DOHH2 (cell line): ENCODE data around the gene BCAR3.

Experiments
- H3F3A ChIP-seq: fragments of 200-600 bp; sonication (generic), shearing (Covaris generic); 2 replicates; pipeline ENCODE4 v1.6.0; 2016; ENCODE audit warnings: antibody characterized with exemption, mild to moderate bottlenecking; ENCODE audit not compliant: control insufficient read depth, insufficient read depth
- H3K27ac ChIP-seq: fragments of 200-600 bp; sonication (generic); 2 replicates; pipeline ENCODE4 v1.5.1; 2014; ENCODE audit warnings: low read depth, mild to moderate bottlenecking, low read length, moderate library complexity
- H3K27me3 ChIP-seq: fragments of 200-600 bp; sonication (generic); 2 replicates; pipeline ENCODE4 v1.6.1; 2014; ENCODE audit warnings: mild to moderate bottlenecking, low read length, mixed read lengths; ENCODE audit not compliant: control insufficient read depth
- H3K36me3 ChIP-seq: fragments of 200-600 bp; sonication (generic); 2 replicates; pipeline ENCODE4 v1.6.1; 2014; ENCODE audit warnings: mild to moderate bottlenecking, low read length, moderate library complexity, mixed read lengths; ENCODE audit not compliant: control insufficient read depth
- H3K4me1 ChIP-seq: fragments of 200-600 bp; sonication (generic); 2 replicates; pipeline ENCODE4 v1.6.1; 2014; ENCODE audit warnings: mild to moderate bottlenecking, low read length, mixed read lengths; ENCODE audit not compliant: control insufficient read depth
- H3K4me2 ChIP-seq: fragments of 200-600 bp; sonication (generic); 2 replicates; pipeline ENCODE4 v1.6.0; 2014; ENCODE audit warnings: mild to moderate bottlenecking, low read length, moderate library complexity
- H3K4me3 ChIP-seq: fragments of 200-600 bp; sonication (generic); 2 replicates; pipeline ENCODE4 v1.5.1; 2014; ENCODE audit warnings: mild to moderate bottlenecking, low read length, mixed read lengths
- H3K79me2 ChIP-seq: fragments of 200-600 bp; sonication (generic); 2 replicates; pipeline ENCODE4 v1.6.1; 2014; ENCODE audit warnings: mild to moderate bottlenecking, low read length, mixed read lengths; ENCODE audit not compliant: control insufficient read depth
- H3K9me2 ChIP-seq: fragments of 200-600 bp; sonication (generic); replicated peaks from 2 replicates; pipeline ENCODE4 v1.6.1; 2014; ENCODE audit warnings: mild to moderate bottlenecking, low read length, mixed read lengths; ENCODE audit not compliant: control insufficient read depth
- H3K9me3 ChIP-seq: fragments of 200-600 bp; sonication (generic); 2 replicates; pipeline ENCODE4 v1.6.1; 2014; ENCODE audit warnings: antibody characterized with exemption, low read length, mixed read lengths; ENCODE audit not compliant: control insufficient read depth, insufficient read depth
- H4K20me1 ChIP-seq: fragments of 200-600 bp; sonication (generic); 2 replicates; pipeline ENCODE4 v1.6.0; 2014; ENCODE audit warnings: low read depth, mild to moderate bottlenecking, antibody characterized with exemption, low read length, moderate library complexity; ENCODE audit not compliant: control insufficient read depth, insufficient read depth
- EZH2phosphoT487 ChIP-seq: fragments of 200-600 bp; sonication (generic); IDR thresholded peaks from 2 replicates; pipeline ENCODE4 v1.6.1; 2017; ENCODE audit warnings: borderline replicate concordance, mild to moderate bottlenecking, antibody characterized with exemption, low read length, moderate library complexity, mixed read lengths
- TF ChIP-seq, protein P1 (sequence below): fragments of 200-600 bp; sonication (generic); IDR thresholded peaks from one replicate; pipeline ENCODE4 v1.5.1; 2014; ENCODE audit warnings: antibody characterized with exemption, mild to moderate bottlenecking, low read depth, low read length; ENCODE audit not compliant: poor library complexity, severe bottlenecking

Gene BCAR3

DNA sequence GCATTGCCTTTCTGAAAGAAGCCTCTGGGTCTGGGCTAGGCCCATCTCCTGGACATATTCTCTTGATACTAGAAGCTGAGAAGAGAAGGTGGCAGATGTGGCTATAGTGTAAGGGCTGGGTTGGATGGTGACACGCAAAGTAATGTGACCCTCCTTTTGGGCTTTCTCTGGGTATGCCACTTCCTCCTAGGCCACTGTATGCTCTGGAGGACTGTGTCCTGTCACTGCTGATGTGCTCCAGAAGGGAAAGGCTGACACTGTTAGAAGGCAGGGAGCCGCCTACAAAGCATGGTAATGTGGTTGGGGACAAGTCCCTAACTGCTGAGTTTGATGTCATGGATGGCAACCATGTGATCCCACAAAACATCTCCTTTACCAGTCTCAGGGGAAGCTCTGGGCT, 112.1 kb downstream of the BCAR3 start:
- H3K36me3 ChIP-seq, result peaks cover 92% of the 10 kb centered on the region
- no peak overlapping the region for H3K4me2 ChIP-seq
- no peaks in the 10 kb centered on the region for H3K9me3 ChIP-seq
- no peaks in the 10 kb centered on the region for H3K9me2 ChIP-seq
- no peak overlapping the region for H3K27ac ChIP-seq
- H3K4me1 ChIP-seq, result no peaks in the 10 kb centered on the region
- no peaks in the 10 kb centered on the region for H3K27me3 ChIP-seq
- no peaks in the 10 kb centered on the region for H4K20me1 ChIP-seq
- H3K4me3 ChIP-seq, result no peak overlapping the region
- no peaks in the 10 kb centered on the region for H3K79me2 ChIP-seq
- H3F3A ChIP-seq, result no peaks in the 10 kb centered on the region
- TF ChIP-seq EZH2phosphoT487, result no peak

DNA sequence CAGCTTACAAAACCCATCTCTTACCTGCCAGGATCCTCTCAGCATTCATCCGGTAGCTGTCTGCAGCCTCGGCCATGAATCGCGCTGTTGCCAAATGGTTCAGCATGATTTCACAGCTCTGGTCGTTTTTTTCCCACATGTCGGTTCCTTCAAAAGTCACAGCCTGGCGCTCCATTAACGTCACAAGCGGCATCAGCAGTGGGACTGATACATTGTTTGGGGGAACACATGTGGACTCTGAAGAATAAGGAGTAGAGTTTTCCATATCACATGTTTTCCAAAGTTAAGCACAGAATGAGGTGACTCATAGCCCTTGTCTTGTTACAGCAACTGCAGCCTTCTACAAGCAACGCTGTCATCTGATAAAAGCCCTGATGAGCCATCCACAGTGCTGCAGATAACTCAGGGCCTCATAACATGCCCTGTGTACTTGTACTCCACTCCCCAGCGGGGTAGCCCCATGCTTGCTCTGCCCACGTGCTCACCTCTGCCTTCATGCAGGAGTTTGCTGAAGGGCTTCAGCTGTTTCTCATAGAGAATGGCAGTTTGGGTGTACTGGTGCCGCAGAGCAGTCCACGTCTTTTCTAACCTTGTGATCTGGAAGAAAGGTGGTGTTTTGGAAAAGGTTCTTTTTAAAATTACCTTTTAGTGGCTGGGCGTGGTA, 114.2 kb downstream of the BCAR3 start:
- Histone ChIP-seq H3K79me2 (no peaks in the 10 kb centered on the region), H3K4me2 (no peak overlapping the region), H3K4me1 (no peaks in the 10 kb centered on the region), H3F3A (no peaks in the 10 kb centered on the region), H4K20me1 (no peaks in the 10 kb centered on the region), H3K27me3 (no peaks in the 10 kb centered on the region), H3K9me3 (no peaks in the 10 kb centered on the region), H3K36me3 (peaks cover 94% of the 10 kb centered on the region), H3K9me2 (no peaks in the 10 kb centered on the region), H3K27ac (no peak overlapping the region), H3K4me3 (no peak overlapping the region)
- TF ChIP-seq EZH2phosphoT487, result no peak
- TF ChIP-seq, protein P1, sequence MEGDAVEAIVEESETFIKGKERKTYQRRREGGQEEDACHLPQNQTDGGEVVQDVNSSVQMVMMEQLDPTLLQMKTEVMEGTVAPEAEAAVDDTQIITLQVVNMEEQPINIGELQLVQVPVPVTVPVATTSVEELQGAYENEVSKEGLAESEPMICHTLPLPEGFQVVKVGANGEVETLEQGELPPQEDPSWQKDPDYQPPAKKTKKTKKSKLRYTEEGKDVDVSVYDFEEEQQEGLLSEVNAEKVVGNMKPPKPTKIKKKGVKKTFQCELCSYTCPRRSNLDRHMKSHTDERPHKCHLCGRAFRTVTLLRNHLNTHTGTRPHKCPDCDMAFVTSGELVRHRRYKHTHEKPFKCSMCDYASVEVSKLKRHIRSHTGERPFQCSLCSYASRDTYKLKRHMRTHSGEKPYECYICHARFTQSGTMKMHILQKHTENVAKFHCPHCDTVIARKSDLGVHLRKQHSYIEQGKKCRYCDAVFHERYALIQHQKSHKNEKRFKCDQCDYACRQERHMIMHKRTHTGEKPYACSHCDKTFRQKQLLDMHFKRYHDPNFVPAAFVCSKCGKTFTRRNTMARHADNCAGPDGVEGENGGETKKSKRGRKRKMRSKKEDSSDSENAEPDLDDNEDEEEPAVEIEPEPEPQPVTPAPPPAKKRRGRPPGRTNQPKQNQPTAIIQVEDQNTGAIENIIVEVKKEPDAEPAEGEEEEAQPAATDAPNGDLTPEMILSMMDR, result no peak

DNA sequence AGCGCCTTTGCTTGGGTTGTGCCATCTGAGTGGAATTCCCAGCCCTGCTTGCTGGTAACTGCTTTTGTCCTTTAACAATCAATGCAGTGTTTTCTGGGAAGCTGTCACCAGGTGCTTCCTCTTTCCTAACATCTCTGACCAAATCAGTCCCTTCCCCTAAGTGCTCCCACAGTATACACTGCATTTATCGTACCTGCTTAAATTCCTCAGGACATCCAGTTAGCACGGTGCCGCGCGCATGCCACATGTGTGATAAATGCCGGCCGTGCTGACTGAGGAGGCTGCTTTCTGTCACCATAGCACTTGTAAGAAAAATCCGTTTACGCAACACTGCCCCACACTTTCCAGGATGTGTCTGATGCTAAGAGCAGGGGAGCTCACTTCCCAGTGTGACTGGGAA, 115.4 kb downstream of the BCAR3 start:
- Histone ChIP-seq H4K20me1 (no peaks in the 10 kb centered on the region), H3K9me3 (no peaks in the 10 kb centered on the region), H3K9me2 (no peaks in the 10 kb centered on the region), H3K27ac (no peak overlapping the region), H3K4me2 (no peak overlapping the region), H3F3A (no peaks in the 10 kb centered on the region), H3K36me3 (peaks cover 94% of the 10 kb centered on the region), H3K27me3 (no peaks in the 10 kb centered on the region), H3K79me2 (no peaks in the 10 kb centered on the region), H3K4me3 (no peak overlapping the region), H3K4me1 (no peaks in the 10 kb centered on the region)
- no peak for TF ChIP-seq EZH2phosphoT487
- TF ChIP-seq, protein P1, result no peak

DNA sequence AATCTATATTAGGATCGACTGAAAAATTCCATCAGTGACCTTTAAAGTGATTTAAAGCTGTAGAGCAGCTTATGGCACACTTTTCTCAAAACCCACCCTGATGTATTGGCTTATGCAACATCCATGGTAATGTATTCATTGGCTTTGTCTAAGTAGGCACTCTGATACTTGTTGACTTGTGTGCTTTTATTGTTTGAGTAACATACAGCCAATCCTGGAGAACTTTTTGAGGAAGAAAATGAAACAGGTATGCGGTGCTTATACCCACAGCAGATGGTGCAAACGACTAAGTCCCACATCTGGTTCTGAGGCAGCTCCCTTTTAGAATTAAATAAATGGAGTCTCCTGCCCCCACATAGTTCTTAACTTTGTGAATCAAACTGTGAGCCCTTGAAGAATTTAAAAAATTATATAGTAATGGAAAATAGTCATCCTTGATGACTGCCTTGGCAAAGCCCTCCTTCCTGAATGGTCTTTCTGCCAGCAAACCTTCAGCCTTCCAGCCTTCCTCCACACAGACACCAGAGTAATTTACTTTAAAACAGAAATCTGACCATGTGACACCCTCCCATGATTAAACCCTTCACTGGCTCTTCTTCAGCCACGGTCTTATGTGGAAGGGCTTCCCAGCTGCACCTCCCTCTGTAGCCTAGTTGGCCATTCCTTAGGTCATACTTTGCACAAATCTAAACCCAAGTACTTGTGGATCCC, 116.0 kb downstream of the BCAR3 start:
- Histone ChIP-seq H3K4me2 (no peak overlapping the region), H3K27ac (no peak overlapping the region), H3K4me3 (no peak overlapping the region), H3K4me1 (no peaks in the 10 kb centered on the region), H3K27me3 (no peaks in the 10 kb centered on the region), H3F3A (no peaks in the 10 kb centered on the region), H3K9me2 (no peaks in the 10 kb centered on the region), H4K20me1 (no peaks in the 10 kb centered on the region), H3K36me3 (peaks cover 95% of the 10 kb centered on the region), H3K79me2 (no peaks in the 10 kb centered on the region), H3K9me3 (no peaks in the 10 kb centered on the region)
- no peak for TF ChIP-seq EZH2phosphoT487
- TF ChIP-seq, protein P1, result no peak
